GM21619 (cell line): ENCODE measurements around the gene PTPRN2.
"Not testable (repeated sequence)": the region's sequence is repeated elsewhere in the genome, so short reads cannot be mapped to it uniquely, and the experiment has no call there.

Source experiments
- ATAC-seq: cut with Tn5 transposase; IDR thresholded peaks from one replicate; pipeline ENCODE4 v1.9.1; 2021; ENCODE audit not compliant: unreplicated experiment

Gene PTPRN2

DNA sequence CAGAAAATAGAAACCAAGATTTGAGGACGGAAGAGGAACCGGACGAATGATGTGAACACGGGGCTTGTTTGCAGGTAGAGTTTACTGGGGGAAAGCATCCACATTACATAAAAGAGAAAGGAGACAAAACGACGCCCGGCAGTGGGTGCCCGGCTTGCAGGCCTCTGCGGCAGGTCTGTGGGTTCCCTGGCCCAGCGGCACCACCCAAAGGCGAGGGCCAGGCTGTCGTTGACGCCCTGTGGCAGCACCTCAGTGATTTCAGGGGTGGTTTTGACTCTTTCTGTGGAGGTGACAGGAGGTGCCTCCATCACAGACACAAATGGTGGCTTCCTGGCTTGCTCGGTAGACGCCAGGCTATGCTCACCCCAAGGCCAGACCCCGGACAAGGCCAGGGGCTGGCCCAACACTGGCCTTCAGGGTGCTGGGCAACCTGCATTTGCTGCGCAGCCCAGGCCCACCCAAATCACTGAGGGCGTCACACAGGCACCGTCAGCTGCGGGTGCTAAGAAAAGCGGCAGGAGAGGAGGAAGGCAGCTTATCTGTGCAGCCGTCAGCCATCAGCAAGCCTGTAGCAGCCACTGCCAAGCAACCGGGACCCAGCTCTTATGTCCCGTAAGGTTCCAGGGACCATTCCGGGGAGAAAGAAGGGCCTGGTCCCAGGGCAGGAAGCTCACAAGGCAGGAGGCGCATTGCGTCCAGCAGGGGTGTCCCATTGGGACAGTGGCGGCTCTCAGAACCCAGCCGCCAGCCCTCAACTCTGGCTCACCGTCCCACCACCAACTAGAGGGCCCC is 230.3 kb downstream of the PTPRN2 start:
- no peak for ATAC-seq

DNA sequence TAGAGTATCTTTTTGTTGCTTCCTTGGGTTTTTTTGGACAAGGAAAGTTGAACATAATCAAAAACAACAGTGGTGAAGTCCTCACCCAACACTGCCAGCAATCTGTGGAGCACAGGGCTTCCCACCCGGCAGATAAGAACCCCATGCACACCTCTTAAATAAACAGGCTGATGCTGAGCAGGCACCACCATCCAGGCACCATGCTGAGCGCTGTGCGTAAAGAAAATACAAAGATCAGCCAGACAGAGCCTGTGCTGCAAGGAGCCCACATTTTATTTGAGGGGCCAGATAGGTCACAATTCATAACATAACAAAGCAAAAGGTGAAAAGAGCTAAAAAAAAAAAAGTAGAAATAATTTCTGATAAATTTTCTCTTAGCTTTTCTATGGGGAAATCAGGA is 231.2 kb downstream of the PTPRN2 start:
- no peak for ATAC-seq

DNA sequence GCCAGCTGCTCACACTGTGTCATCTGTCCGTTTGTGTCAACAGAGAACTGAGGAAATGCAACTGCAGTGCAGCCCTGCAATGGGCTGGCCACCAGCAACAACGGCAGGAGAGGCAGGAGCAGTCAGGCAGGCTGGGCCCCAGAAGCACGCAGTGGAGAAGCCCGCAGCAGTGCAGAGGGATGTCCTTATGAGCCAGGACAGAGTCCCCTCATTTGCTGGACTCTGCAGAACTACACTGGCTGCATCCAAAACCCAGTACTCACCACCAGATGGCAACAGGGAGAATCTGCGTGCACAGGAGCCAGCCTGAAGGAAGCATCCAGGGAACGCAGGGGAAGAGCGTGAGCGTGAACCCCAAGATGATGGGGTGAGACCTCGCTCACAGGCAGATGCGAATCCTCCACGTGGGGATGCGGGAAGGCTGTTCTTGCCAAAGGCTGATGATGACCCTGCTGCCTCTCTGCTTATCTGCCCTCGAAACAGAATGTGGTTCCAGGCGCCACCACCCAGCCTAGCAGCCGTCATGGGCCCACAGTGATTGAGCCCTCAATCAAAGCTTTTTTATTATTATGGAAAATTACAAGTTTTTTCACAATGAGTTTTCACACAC is 232.1 kb downstream of the PTPRN2 start:
- no peak for ATAC-seq

DNA sequence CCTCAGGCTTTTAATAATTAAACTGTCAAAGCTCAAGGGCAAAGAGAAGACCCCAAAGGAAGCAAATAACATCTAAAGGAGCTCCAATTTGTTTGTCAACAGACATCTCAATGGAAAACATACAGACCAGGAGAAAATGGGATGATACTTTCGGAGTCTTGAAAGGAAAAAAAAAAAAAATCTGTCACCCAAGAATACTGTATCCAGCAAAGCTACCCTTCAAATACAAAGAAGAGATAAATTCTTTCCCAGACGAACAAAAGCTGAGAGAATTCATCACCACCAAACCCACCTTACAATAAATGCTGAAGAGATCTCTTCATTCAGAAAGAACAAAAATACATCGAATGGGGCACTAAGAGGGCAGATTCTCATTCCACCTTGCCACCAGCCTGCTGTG is 232.8 kb downstream of the PTPRN2 start:
- no peak for ATAC-seq

DNA sequence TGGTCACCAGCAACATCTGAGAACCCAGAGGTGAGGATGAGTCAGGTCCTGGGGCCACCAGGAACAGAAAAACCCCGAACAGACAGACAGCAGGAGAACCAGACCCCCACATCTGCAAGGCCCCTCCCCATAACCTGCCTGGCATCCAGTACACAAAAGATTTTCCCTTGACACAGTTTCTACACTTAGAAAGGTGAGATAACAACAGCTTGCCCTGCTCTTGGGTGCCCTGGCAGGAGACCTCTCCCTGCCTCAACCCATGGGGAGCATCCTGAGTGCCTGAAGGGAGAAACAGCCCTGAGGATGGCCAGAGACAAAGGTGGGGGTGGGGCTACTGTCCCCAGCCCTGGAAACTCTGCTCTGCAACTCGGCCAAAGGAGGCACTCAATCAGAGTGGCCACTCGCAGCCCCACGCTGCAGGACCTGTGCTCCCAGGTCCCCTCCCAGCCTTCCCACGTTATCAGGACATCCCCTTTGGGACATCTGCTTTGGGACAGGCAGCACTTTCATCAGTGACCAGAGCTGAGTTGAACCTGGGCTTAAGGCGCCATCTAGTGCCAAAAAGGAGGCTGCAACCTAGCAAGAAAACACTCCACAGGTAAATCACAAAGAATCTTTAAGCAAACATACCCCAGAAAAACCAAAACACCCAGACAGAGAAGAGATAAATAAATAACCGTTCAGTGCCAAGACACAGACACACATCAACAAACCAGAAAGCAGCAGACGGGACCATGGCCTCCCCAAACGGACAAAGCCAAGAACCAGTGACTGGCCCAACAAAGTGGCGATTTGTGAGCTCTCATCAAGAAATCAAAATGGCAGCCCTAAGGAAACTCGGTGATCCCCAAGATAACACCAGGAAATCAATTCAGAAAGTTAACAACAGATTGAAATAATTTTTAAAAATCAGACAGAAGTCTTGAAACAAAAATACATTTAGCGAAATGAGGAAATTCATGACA is 233.7 kb downstream of the PTPRN2 start:
- ATAC-seq: no peak

DNA sequence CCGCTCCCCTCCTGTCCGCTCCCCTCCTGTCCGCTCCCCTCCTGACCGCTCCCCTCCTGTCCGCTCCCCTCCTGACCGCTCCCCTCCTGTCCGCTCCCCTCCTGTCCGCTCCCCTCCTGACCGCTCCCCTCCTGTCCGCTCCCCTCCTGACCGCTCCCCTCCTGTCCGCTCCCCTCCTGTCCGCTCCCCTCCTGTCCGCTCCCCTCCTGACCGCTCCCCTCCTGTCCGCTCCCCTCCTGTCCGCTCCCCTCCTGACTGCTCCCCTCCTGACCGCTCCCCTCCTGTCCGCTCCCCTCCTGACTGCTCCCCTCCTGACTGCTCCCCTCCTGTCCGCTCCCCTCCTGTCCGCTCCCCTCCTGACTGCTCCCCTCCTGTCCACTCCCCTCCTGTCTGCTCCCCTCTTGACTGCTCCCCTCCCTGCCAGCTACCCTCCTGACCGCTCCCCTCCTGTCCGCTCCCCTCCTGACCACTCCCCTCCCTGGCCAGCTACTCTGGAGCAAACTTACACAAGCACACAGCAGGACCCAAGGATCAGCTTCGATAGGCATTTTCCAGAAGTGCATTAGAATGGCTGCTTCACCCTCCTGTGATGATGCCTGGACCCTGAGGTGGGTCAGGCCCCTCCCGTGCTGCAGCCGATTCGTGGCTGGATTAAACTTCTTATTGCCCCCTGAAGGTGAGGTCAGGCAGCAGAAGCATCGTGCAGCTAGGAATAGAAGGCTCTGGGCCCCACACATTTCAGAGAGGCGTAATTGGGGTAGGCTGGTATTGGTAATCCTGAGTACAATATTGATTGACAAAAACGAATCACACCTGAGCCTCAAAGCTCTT is 235.5 kb downstream of the PTPRN2 start:
- ATAC-seq: not testable (repeated sequence)

DNA sequence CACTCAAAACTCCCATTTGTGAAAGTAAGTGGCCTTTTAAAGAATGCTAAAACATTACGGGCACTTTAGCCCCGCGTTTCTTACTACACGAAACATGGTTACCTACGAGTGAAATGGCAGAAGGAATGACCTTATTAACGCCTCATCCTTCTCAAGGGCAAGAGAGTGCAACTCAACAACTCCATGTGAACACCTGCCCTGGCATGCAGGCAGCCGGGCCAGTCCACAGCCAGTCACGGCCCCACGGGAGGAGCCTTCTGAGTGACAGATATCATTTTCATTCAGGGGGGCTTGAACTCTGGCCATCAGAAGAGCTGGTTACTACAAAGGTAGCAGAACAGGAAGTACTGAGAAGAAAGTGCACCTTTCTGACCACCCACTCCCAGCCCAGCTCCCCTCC is 236.1 kb downstream of the PTPRN2 start:
- no peak for ATAC-seq

DNA sequence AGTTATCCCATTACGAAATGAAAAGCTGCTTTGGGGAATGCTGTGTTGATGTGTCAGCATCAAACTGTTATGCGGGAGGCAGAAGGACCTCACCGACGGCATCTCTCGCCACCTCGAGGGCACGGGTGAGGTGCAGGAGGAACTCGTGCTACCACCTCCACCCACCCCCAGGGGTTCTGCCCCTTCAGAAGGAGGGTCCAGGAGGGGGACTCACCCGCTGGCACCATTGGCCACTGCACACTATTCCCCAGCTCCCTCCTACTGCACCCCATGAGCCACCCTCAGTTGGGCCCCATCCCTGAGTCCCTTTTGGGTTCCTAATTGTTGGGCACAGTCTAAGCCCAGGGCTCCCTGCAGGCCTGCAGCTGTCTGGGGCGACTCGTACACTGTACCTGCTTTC is 236.6 kb downstream of the PTPRN2 start:
- no peak for ATAC-seq

DNA sequence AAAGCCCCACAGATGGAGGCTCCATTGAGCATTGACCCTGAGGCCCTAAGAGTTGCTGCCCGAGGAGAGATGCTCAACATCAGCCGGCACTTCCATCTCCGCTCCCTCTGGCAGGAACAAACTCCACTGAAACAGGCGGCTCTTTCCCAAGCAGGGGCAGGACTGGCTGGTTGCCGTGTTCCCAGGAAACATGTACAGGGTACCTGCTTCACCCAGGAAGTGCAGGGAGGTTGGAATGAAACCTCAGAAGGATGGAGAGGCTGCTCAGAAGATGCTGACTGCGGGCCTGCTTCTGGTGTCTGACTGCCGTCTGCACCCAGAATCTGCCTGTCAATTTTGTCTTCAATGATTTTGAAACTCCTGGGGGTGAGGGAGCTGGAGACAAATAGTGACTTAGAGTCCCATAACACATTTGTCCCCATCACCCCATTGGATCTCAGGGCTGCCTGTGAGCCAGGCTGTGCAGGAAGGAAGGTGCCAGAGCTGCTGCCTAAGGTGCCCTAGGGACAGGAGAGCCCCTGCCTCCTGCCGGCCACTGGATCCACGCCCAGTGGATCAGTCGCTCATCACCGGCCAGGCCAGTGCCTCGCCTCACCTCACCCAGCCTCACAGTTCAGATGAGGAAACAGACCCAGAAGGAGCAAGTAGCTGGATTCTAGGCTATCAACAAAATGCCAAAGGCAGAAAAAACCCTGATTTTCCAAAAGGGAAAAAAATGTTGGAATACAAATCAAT is 237.3 kb downstream of the PTPRN2 start:
- ATAC-seq: no peak

DNA sequence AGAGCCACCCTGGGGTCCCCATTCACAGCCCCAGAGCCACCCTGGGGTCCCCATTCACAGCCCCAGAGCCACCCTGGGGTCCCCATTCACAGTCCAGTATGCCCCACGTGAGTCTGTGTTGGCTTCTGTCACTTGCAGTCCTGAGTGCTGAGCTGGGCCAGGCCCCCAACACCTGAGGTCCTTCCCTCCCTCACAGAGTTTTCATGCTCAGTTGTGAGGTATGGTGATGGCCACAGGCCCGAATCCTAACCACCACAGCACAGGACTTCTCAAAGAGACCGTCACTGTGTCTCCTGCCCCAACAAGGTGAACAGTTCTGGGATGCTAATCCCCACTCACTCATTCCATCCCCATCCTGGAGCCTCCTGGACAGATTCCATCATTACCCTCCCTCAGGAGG is 239.2 kb downstream of the PTPRN2 start:
- no peak for ATAC-seq

DNA sequence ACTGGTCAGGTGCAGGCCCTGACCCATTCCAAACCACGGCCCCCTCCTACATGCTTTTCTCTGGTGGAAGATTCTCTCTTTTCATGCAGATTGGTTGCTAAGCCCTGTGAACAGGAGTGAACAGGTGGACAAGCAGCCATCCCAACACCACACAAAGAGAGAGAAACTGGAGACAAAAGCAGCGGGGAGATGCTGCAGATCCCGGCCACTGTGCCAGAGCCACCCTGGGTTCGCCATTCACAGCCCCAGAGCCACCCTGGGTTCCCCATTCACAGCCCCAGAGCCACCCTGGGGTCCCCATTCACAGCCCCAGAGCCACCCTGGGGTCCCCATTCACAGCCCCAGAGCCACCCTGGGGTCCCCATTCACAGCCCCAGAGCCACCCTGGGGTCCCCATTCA is 239.6 kb downstream of the PTPRN2 start:
- ATAC-seq: not testable (repeated sequence)

DNA sequence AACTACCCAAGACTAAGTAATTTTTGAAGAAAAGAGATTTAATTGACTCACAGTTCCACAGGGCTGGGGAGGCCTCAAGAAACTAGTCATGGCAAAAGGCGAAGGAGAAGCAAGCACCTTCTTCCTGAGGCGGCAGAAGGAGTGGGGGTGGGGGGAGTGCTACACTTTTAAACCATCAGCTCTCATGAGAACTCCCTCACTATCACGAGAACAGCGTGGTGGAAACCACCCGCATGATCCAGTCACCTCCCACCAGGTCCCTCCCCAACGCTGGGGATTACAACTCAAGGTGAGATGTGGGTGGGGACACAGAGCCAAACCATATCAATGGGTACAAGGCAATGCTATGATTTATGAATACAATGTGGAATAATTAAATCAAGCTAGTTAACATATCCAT is 241.9 kb downstream of the PTPRN2 start:
- ATAC-seq: no peak

DNA sequence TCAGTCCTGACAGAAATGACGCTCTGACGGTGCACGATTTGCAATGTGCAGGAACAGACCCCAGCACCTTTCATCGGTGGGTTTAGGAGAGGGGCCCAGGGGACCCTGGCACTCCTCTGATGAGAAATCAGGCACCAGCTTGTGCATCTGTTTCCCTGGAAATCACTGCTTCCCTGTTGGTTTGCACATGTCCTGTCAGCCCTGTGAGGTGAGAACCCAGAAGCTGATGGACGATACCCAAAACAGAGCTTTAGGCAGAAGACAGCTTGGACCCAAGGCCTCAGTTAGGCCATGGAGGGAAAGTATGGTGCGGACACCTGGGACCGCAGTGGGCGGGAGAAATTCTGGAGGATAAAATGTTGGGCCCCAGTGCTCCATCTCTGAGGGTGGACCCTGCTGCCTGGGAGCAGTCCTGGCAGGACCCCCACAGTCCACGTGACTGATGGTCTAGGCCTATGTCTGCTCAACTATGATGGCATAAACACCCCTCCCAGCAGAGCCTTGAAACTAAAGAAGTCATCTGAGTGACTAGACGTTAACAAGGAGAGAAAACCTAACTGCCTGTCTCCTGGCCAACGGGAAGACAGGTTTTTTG is 242.8 kb downstream of the PTPRN2 start:
- ATAC-seq: no peak

DNA sequence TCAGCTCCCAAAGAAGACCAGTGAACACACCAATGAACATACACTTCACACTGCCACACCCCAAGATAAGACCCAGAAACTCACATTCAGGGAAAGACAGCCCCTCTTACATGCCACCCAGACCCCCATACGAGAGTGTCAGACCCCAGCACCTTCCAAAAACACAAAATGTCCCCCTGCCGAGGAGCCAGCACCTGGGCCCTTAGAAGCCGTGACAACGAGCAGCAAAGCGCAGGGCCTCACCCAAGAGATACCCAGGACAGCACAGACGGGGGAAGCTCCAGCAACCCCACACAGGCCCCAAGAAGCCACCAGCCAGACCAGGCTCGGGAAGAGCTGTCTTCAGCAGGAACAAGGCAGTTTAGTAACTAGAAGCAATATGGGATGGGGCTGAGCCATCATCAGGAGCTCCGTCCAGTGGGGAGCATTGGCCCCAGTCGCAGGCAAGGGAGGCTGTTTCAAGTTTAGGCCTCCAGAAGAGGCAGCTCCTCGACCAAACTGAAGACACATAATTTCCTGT is 243.6 kb downstream of the PTPRN2 start:
- no peak for ATAC-seq

DNA sequence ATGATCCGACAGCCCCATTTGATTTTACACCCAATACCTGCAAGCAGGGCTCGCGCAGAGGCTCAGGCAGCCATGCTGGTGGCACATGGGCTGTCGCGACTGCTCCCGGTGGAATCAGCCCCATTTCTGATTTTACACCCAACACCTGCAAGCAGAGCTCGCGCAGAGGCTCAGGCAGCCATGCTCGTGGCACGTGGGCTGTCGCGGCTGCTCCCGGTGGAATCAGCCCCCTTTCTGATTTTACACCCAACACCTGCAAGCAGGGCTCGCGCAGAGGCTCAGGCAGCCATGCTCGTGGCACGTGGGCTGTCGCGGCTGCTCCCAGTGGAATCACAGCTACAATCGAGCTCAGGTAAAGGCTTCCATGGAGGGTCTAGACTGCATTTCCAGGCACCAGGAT is 244.1 kb downstream of the PTPRN2 start:
- ATAC-seq: no peak

DNA sequence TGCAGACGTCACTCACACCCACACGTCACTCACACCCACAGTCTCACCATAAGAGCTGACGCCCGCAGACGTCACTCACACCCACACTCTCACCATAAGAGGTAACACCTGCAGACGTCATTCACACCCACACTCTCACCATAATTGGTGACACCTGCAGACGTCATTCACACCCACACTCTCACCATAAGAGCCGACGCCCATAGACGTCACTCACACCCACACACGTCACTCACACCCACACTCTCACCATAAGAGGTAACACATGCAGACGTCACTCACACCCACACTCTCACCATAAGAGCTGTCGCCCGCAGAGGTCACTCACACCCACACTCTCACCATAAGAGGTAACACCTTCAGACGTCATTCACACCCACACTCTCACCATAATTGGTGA is 246.5 kb downstream of the PTPRN2 start:
- not testable (repeated sequence) for ATAC-seq

DNA sequence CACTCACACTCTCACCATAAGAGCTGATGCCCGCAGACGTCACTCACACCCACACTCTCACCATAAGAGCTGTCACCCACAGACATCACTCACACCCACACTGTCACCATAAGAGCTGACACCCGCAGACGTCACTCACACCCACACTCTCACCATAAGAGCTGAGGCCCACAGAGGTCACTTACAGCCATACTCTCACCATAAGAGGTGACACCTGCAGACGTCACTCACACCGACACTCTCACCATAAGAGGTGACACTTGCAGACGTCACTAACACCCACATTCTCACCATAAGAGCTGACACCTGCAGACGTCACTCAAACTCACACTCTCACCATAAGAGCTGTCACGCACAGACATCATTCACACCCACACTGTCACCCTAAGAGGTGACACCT is 250.7 kb downstream of the PTPRN2 start:
- ATAC-seq: not testable (repeated sequence)

DNA sequence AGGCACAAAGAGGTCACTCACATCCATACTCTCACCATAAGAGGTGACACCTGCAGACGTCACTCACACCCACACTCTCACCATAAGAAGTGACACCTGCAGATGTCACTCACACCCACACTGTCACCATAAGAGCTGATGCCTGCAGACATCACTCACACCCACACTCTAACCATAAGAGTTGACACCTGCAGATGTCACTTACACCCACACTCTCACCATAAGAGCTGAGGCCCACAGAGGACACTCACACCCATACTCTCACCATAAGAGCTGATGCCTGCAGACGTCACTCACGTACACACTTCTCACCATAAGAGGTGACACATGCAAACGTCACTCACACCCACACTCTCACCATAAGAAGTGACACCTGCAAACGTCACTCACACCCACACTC is 255.1 kb downstream of the PTPRN2 start:
- ATAC-seq: not testable (repeated sequence)

DNA sequence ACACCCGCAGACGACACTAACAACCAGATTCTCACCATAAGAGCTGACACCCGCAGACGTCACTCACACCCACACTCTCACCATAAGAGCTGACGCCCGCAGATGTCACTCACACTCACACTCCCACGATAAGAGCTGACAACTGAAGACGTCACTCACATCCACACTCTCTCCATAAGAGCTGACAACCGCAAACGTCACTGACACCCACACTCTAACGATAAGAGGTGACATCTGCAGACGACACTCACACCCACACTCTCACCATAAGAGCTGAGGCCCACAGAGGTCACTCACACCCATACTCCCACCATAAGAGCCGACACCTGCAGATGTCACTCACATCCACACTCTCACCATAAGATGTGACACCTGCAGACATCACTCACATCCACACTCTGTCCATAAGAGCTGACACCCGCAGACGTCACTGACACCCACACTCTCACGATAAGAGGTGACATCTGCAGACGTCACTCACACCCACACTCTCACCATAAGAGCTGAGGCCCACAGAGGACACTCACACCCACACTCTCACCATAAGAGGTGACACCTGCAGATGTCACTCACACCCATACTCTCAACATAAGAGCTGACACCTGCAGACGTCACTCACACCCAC is 255.7 kb downstream of the PTPRN2 start:
- not testable (repeated sequence) for ATAC-seq
